Measurements from ENCODE around the gene OLFML3. TPM values are rescaled to one million over a fixed set of nuclear protein-coding genes. Genes with fewer than 3 reads are reported as not detected.

Gene OLFML3
- 19.8 and 22.7 TPM in 2 replicates for total RNA-seq

GRCh38 chr1:113978863-113979702 lies at the start of gene OLFML3:
OLFML3 (plus strand) TSS chr1:113979474; CDS start chr1:113979517, 43 bp downstream.

Other genes with a start within 250 kb of the OLFML3 start
- 23.3 and 25.7 TPM in 2 replicates for gene PHTF1, start 220.0 kb upstream of the OLFML3 start, total RNA-seq
- 8.8 and 12.9 TPM in 2 replicates for gene RSBN1, start 167.0 kb upstream of the OLFML3 start, total RNA-seq
- 0.37 and 0.59 TPM in 2 replicates for gene PTPN22, start 107.8 kb upstream of the OLFML3 start, total RNA-seq
- 0.59 and 1.8 TPM in 2 replicates for gene BCL2L15, start 91.9 kb upstream of the OLFML3 start, total RNA-seq
- 15.1 and 15.4 TPM in 2 replicates for gene AP4B1, start 74.7 kb upstream of the OLFML3 start, total RNA-seq
- gene DCLRE1B, start 74.1 kb upstream of the OLFML3 start, total RNA-seq = 5.9 and 9.0 TPM in 2 replicates
- 11.4 and 17.0 TPM in 2 replicates for gene HIPK1, start 50.1 kb upstream of the OLFML3 start, total RNA-seq
- under 0.01 TPM in 1 of 2 replicates, not detected in the other for gene SYT6, start 174.4 kb downstream of the OLFML3 start, total RNA-seq

Measured in subcutaneous preadipocyte (primary cell).